GM12878 (cell line): Measurements from ENCODE around the gene OMP. TPM values are rescaled to one million over a fixed set of nuclear protein-coding genes. Genes with fewer than 3 reads are reported as not detected.

Experiments
- ATAC-seq: fragments of 200-7000 bp; cut with Tn5 transposase; 3 replicates; pipeline ENCODE4 v1.9.1; 2020; ENCODE audit warnings: mild to moderate bottlenecking, moderate library complexity
- BruUV-seq: library from RNA; stranded (reverse); fragments of 400-500 nt; replicated peaks from 2 replicates; lab custom pipeline; 2021; lab: Mats Ljungman, UMichigan
- CTCF ChIA-PET: fragments of 300-600 bp; sonication (Branson Sonifier 250); formaldehyde crosslinking; extraction: SDS; loops from one replicate; lab custom pipeline; 2021; ENCODE audit warnings: inconsistent platforms; lab: Yijun Ruan, JAX
- POLR2A ChIA-PET: fragments of 350-600 bp; formaldehyde crosslinking; extraction: SDS; loops from one replicate; lab custom pipeline; 2021; ENCODE audit warnings: inconsistent platforms; lab: Charles Lee
- RAD21 ChIA-PET: fragments of 300-600 bp; sonication (Branson Sonifier 250); formaldehyde crosslinking; loops from one replicate; lab custom pipeline; 2023; ENCODE audit warnings: antibody characterized with exemption; ENCODE audit not compliant: unreplicated experiment; lab: Charles Lee
- SMC1A ChIA-PET: fragments of 300-600 bp; sonication (Branson Sonifier 250); formaldehyde crosslinking; loops from one replicate; lab custom pipeline; 2023; ENCODE audit not compliant: unreplicated experiment, uncharacterized antibody; lab: Charles Lee
- DNase-seq: peaks from one replicate; pipeline ENCODE4 v3.0.0-alpha.2; 2011; ENCODE audit warnings: low read depth, low spot score
- FAIRE-seq: peaks from 3 replicates; lab custom pipeline; 2011; peaks lifted over from hg19 to GRCh38; lab: Jason Lieb, UNC
- H2AFZ ChIP-seq: 2 replicates; pipeline ENCODE4 v1.6.0; 2011; ENCODE audit warnings: low read depth, low read length, control low read depth; ENCODE audit not compliant: control insufficient read depth
- H3K27ac ChIP-seq: 2 replicates; pipeline ENCODE4 v1.5.1; 2011; ENCODE audit warnings: control low read depth; ENCODE audit not compliant: control insufficient read depth, insufficient read depth
- H3K27me3 ChIP-seq, 2 experiments: replicated peaks in 1 of 2; 2 replicates each; pipeline versions ENCODE4 v1.6.0 to v1.6.1; 2011; ENCODE audit warnings: low read length in 1 of 2; ENCODE audit not compliant: control insufficient read depth in 2 of 2, insufficient read depth in 2 of 2
- H3K36me3 ChIP-seq, 2 experiments: 2 replicates each; pipeline ENCODE4 v1.5.1; 2011; ENCODE audit warnings: low read length in 1 of 2; ENCODE audit not compliant: control insufficient read depth in 2 of 2, insufficient read depth in 2 of 2
- H3K4me1 ChIP-seq: 2 replicates; pipeline ENCODE4 v1.6.1; 2011; ENCODE audit warnings: mild to moderate bottlenecking, low read length, moderate library complexity, mixed read lengths; ENCODE audit not compliant: control insufficient read depth, insufficient read depth
- H3K4me2 ChIP-seq: 2 replicates; pipeline ENCODE4 v1.6.0; 2011; ENCODE audit warnings: control low read depth; ENCODE audit not compliant: control insufficient read depth, insufficient read depth
- H3K4me3 ChIP-seq: fragments of 200-600 bp; sonication (generic); 2 replicates; pipeline ENCODE4 v1.5.1; 2016
- H3K79me2 ChIP-seq: 2 replicates; pipeline ENCODE4 v1.6.0; 2011; ENCODE audit warnings: low read length; ENCODE audit not compliant: control insufficient read depth, insufficient read depth
- H3K9ac ChIP-seq: 2 replicates; pipeline ENCODE4 v1.8.0; 2011; ENCODE audit warnings: low read length, control low read depth, mixed read lengths; ENCODE audit not compliant: control insufficient read depth, insufficient read depth
- H3K9me3 ChIP-seq: replicated peaks from 3 replicates; pipeline ENCODE4 v1.5.1; 2011; ENCODE audit warnings: mild to moderate bottlenecking, low read length; ENCODE audit not compliant: control insufficient read depth, insufficient read depth
- H4K20me1 ChIP-seq: 2 replicates; pipeline ENCODE4 v1.6.0; 2011; ENCODE audit not compliant: control insufficient read depth, insufficient read depth
- BHLHE40 ChIP-seq, 2 experiments: fragments of 450-650 bp in 1 of 2; IDR thresholded peaks; 2 replicates each; pipeline ENCODE4 v1.6.1; 2011 to 2017; ENCODE audit warnings: low read depth in 2 of 2, borderline replicate concordance in 1 of 2, improper control_type of control experiment in 1 of 2, low read length in 1 of 2, mild to moderate bottlenecking in 1 of 2
- EGR1 ChIP-seq, 2 experiments: IDR thresholded peaks; 1 replicate in 1 of 2; 2 replicates in 1 of 2; pipeline ENCODE4 v1.6.1; 2011 to 2012; ENCODE audit warnings: low read depth in 2 of 2, low read length in 2 of 2, borderline replicate concordance in 1 of 2, mild to moderate bottlenecking in 1 of 2, moderate library complexity in 1 of 2
- ETV6 ChIP-seq, 2 experiments: fragments of 450-650 bp in 1 of 2; IDR thresholded peaks in 1 of 2; conservative IDR thresholded peaks in 1 of 2; 2 replicates each; pipeline ENCODE4 v1.6.1; 2014; ENCODE audit warnings: antibody characterized with exemption in 1 of 2, borderline replicate concordance in 1 of 2, low read depth in 1 of 2, mild to moderate bottlenecking in 1 of 2, moderate library complexity in 1 of 2
- GATAD2B ChIP-seq: fragments of 450-650 bp; conservative IDR thresholded peaks from 2 replicates; pipeline ENCODE4 v1.6.1; 2017; ENCODE audit warnings: low read depth, mild to moderate bottlenecking, moderate library complexity
- IRF5 ChIP-seq: fragments of 450-650 bp; IDR thresholded peaks from 2 replicates; pipeline ENCODE4 v1.6.1; 2017; ENCODE audit warnings: borderline replicate concordance
- MYB ChIP-seq: fragments of 150-350 bp; IDR thresholded peaks from 2 replicates; pipeline ENCODE4 v1.6.1; 2014; ENCODE audit warnings: mild to moderate bottlenecking, low read depth, low read length, borderline replicate concordance
- PAX8 ChIP-seq: fragments of 450-650 bp; IDR thresholded peaks from 2 replicates; pipeline ENCODE4 v1.6.1; 2017; ENCODE audit warnings: mild to moderate bottlenecking, moderate library complexity
- RAD21 ChIP-seq: IDR thresholded peaks from 2 replicates; pipeline ENCODE4 v1.6.1; 2011; ENCODE audit warnings: mild to moderate bottlenecking, low read depth, low read length, moderate library complexity; ENCODE audit not compliant: insufficient read depth
- WGBS: methylation state at CpG from one replicate; pipeline ENCODE4 v1.1.6; 2016; ENCODE audit warnings: low lambda C conversion rate; ENCODE audit not compliant: insufficient replicate concordance, insufficient coverage; ENCODE audit errors: missing lambda C conversion rate; 5-methylcytosine and 5-hydroxymethylcytosine counted together
- in situ Hi-C: fragments of 300-500 bp; cut with MboI; formaldehyde crosslinking; loops from 9 replicates; pipeline ENCODE4 v1.14.3; 2018; ENCODE audit warnings: mixed read lengths
- intact Hi-C: fragments of 100-400 bp; cut with micrococcal nuclease; formaldehyde crosslinking; loops from one replicate; pipeline ENCODE4 v1.14.2; 2022; ENCODE audit not compliant: unreplicated experiment
- polyA plus RNA-seq, 11 experiments: library from polyadenylated mRNA; depleted of rRNA in 4 of 11; unstranded in 6 of 11; stranded (reverse) in 5 of 11; fragments of >200 nt; fragmentation: Nextera tagmentation in 4 of 11; fragmentation: Illumina TruSeq in 1 of 11; extraction: Ambion mirVana in 4 of 11; extraction: Trizol in 1 of 11; gene quantifications; 1 replicate in 1 of 11; 2 replicates in 10 of 11; pipeline versions ENCODE4 v1.2.1 to v1.2.3, GENCODE V29; 2011 to 2016; ENCODE audit warnings: inconsistent platforms in 2 of 11, missing spikeins in 2 of 11, low read depth in 1 of 11
- total RNA-seq, 4 experiments: library from RNA; depleted of rRNA in 3 of 4; stranded (reverse); fragments of >200 nt in 3 of 4; fragmentation: Illumina TruSeq in 1 of 4; extraction: Trizol in 1 of 4; gene quantifications; 2 replicates each; pipeline versions ENCODE4 v1.2.1 to v1.2.3, GENCODE V29; 2013 to 2021
- TF ChIP-seq, protein P1 (sequence below): fragments of 450-650 bp; formaldehyde crosslinking; IDR thresholded peaks from 2 replicates; pipeline ENCODE4 v1.4.0; 2022; ENCODE audit warnings: mild to moderate bottlenecking, moderate library complexity

OMP gene
- total and polyA plus RNA-seq, 10 of the 15 experiments (the other 5 are each of a cell fraction or from before 2014, with no cell fraction given), result not detected

GRCh38 chr11:77135069-77135468 is 32.4 kb downstream of the OMP start:
- TF ChIP-seq MYB, result no peak
- no peak for TF ChIP-seq BHLHE40 (IDR thresholded peaks at IDR 0.05; ENCODE audit: borderline replicate concordance in 1 of 2, low read depth in 2 of 2, low read length in 1 of 2)
- TF ChIP-seq RAD21, result no peak
- no peak for TF ChIP-seq EGR1 (IDR thresholded peaks at IDR 0.05; ENCODE audit: borderline replicate concordance in 1 of 2, low read depth in 2 of 2, low read length in 2 of 2)
- TF ChIP-seq PAX8, result no peak
- TF ChIP-seq GATAD2B, result no peak
- TF ChIP-seq, protein P1, sequence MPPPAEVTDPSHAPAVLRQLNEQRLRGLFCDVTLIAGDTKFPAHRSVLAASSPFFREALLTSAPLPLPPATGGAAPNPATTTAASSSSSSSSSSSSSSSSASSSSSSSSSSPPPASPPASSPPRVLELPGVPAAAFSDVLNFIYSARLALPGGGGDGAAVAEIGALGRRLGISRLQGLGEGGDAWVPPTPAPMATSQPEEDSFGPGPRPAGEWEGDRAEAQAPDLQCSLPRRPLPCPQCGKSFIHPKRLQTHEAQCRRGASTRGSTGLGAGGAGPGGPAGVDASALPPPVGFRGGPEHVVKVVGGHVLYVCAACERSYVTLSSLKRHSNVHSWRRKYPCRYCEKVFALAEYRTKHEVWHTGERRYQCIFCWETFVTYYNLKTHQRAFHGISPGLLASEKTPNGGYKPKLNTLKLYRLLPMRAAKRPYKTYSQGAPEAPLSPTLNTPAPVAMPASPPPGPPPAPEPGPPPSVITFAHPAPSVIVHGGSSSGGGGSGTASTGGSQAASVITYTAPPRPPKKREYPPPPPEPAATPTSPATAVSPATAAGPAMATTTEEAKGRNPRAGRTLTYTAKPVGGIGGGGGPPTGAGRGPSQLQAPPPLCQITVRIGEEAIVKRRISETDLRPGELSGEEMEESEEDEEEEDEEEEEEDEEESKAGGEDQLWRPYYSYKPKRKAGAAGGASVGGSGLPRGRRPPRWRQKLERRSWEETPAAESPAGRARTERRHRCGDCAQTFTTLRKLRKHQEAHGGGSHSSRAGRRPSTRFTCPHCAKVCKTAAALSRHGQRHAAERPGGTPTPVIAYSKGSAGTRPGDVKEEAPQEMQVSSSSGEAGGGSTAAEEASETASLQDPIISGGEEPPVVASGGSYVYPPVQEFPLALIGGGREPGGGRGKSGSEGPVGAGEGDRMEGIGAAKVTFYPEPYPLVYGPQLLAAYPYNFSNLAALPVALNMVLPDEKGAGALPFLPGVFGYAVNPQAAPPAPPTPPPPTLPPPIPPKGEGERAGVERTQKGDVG (CRISPR knock-in tag), result no peak
- no peak for TF ChIP-seq ETV6 (conservative IDR thresholded peaks at IDR 0.05 in 1 of 2, IDR thresholded peaks at IDR 0.05 in 1 of 2; ENCODE audit: borderline replicate concordance in 1 of 2, low read depth in 1 of 2)
- TF ChIP-seq IRF5, result no peak
- WGBS, result 0% methylated on average over 2 of the region's 2 CpGs
- RAD21 ChIA-PET, result no interaction called here
- Histone ChIP-seq H2AFZ (no peak overlapping the region), H3K4me1 (no peaks in the 10 kb centered on the region), H3K4me2 (no peak overlapping the region), H3K27ac (no peak overlapping the region), H4K20me1 (no peaks in the 10 kb centered on the region), H3K4me3 (no peak overlapping the region), H3K9me3 (no peaks in the 10 kb centered on the region), H3K9ac (no peak overlapping the region), H3K36me3 (no peaks in the 10 kb centered on the region), H3K79me2 (no peaks in the 10 kb centered on the region), H3K27me3 (no peaks in the 10 kb centered on the region; a peak in 1 of 4 replicates)
- no TSS peak for BruUV-seq
- FAIRE-seq, result no peak
- intact Hi-C loops (no loop called here), in situ Hi-C loops (no loop called here)
- SMC1A ChIA-PET, result no interaction called here
- DNase-seq, result no peak
- no peak for ATAC-seq
- CTCF ChIA-PET, result no interaction called here
- POLR2A ChIA-PET, result no interaction called here
